Measurements from ENCODE around the gene EXOSC2. TPM values are rescaled to one million over a fixed set of nuclear protein-coding genes. Genes with fewer than 3 reads are reported as not detected.

Gene EXOSC2
- total and polyA plus RNA-seq, 9 donors = 14.7 to 40.1 (median 33.1) TPM

- no peak overlapping the region for H3K27ac ChIP-seq
- no peak for DNase-seq
- TF ChIP-seq CTCF (IDR thresholded peaks at IDR 0.05) = no peak
- TF ChIP-seq EP300 (IDR thresholded peaks at IDR 0.05) = no peak
- no peak for TF ChIP-seq POLR2A (IDR thresholded peaks at IDR 0.05)
- H3K36me3 ChIP-seq = no peaks in the 10 kb centered on the region
- peaks cover 3% of the 10 kb centered on the region for H3K4me1 ChIP-seq (ENCODE audit: insufficient read depth)
- H3K27me3 ChIP-seq = no peaks in the 10 kb centered on the region
- 54 to 63% (median 60%) methylated on average over 2 of the region's 2 CpGs for WGBS, 3 donors
- no peaks in the 10 kb centered on the region for H3K9me3 ChIP-seq
- H3K4me3 ChIP-seq = no peak overlapping the region
- intact Hi-C loops (cut with DNase I) = no loop called here
These were observed 38.6 kb downstream of the EXOSC2 start for GRCh38 chr9:130732136-130732535.

DNA sequence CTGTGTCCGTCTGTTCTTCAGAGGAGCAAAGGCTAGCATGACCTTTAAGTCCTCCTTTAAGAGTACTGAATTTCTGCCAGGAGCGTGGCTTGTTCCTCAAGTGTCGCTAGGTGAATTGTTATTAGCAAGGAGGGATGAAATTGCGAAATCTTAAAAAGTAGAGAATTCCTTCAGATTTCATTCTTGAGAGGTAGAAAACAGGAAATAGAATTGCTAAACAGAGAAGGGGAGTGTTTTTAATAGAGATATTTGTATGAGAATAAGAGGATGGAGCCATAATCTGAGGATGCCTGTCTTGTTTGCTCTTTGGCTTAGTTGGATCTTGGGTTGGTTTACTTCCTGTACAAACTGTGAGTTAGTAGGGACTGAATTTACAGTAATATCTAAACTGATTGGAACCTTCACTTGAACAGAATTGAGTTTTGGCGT lies 39.2 kb downstream of the EXOSC2 start:
- Histone ChIP-seq H3K36me3 (no peaks in the 10 kb centered on the region), H3K9me3 (no peaks in the 10 kb centered on the region), H3K27me3 (no peaks in the 10 kb centered on the region), H3K4me1 (ENCODE audit: insufficient read depth) (peaks cover 3% of the 10 kb centered on the region), H3K27ac (no peak overlapping the region), H3K4me3 (no peak overlapping the region)
- intact Hi-C loops (cut with DNase I) = no loop called here
- no peak for TF ChIP-seq CTCF (IDR thresholded peaks at IDR 0.05)
- no peak for TF ChIP-seq POLR2A (IDR thresholded peaks at IDR 0.05)
- no peak for TF ChIP-seq EP300 (IDR thresholded peaks at IDR 0.05)
- DNase-seq = no peak
- 12 to 21% (median 15%) methylated on average over 5 of the region's 5 CpGs for WGBS, 3 donors

GRCh38 chr9:130735566-130735965 lies 42.0 kb downstream of the EXOSC2 start:
- TF ChIP-seq POLR2A (IDR thresholded peaks at IDR 0.05) (no peak), EP300 (IDR thresholded peaks at IDR 0.05) (no peak), CTCF (IDR thresholded peaks at IDR 0.05) (no peak)
- Histone ChIP-seq H3K36me3 (no peaks in the 10 kb centered on the region), H3K9me3 (no peaks in the 10 kb centered on the region), H3K4me3 (no peak overlapping the region), H3K27me3 (no peaks in the 10 kb centered on the region), H3K27ac (no peak overlapping the region), H3K4me1 (ENCODE audit: insufficient read depth) (peaks cover 3% of the 10 kb centered on the region)
- no peak for DNase-seq
- 86 to 94% (median 88%) methylated on average over 4 of the region's 4 CpGs for WGBS, 3 donors
- intact Hi-C loops (cut with DNase I) = no loop called here

DNA sequence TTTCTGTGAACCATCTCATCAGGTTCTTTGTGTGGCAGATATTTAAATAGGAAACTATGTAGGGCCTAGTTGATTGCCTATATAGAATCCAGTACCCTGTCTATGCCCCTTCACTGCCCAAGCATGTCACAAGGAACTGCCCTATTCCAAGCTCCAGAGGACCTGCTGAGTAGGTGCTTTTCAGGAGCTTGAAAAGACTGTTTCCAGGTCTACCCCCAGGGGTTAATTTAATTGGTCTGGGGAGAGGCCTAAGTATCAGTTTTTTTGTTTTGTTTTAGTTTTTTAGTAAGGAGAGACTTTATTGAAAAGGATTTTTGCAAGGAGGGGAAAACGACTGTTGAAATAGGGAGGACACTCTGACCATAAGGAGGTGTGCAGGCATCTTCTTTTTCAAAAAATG lies 43.3 kb downstream of the EXOSC2 start:
- Histone ChIP-seq H3K4me3 (no peak overlapping the region), H3K9me3 (no peaks in the 10 kb centered on the region), H3K4me1 (ENCODE audit: insufficient read depth) (peaks cover 6% of the 10 kb centered on the region), H3K36me3 (no peaks in the 10 kb centered on the region), H3K27me3 (no peaks in the 10 kb centered on the region), H3K27ac (no peak overlapping the region)
- DNase-seq = no peak
- WGBS, 3 donors = 60 to 76% (median 70%) methylated on average over 1 of the region's 1 CpG
- TF ChIP-seq EP300 (IDR thresholded peaks at IDR 0.05) (no peak), CTCF (IDR thresholded peaks at IDR 0.05) (no peak)
- intact Hi-C loops (cut with DNase I) = no loop called here

DNA sequence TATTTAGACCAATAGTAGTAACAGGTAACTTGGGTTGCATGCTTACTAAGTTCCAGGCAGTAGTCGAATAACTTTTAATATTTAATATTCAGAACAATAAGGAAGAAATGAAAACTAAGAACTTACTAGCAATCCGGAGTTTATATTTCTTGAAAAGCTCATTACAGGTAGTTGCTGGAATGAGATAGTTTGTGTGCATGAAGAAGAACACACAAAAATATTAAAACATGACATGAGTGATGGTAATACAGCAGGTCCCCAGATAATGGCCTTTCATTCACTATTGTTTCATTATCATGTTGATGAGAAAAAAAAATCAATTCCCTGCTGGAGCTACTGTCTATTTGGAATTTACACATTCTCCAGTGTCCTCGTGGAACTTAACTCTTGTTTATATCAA lies 44.7 kb downstream of the EXOSC2 start:
- H3K36me3 ChIP-seq = no peaks in the 10 kb centered on the region
- WGBS, 3 donors = 85 to 87% (median 85%) methylated on average over 3 of the region's 3 CpGs
- no peak for TF ChIP-seq POLR2A (IDR thresholded peaks at IDR 0.05)
- TF ChIP-seq EP300 (IDR thresholded peaks at IDR 0.05) = no peak
- no peak for TF ChIP-seq CTCF (IDR thresholded peaks at IDR 0.05)
- H3K9me3 ChIP-seq = no peaks in the 10 kb centered on the region
- no peak overlapping the region for H3K4me3 ChIP-seq
- intact Hi-C loops (cut with DNase I) = no loop called here
- H3K4me1 ChIP-seq (ENCODE audit: insufficient read depth) = peaks cover 6% of the 10 kb centered on the region
- no peak for DNase-seq
- H3K27me3 ChIP-seq = no peaks in the 10 kb centered on the region
- H3K27ac ChIP-seq = no peak overlapping the region
